ENCODE measurements around the gene ANKS1B.

ANKS1B gene

DNA sequence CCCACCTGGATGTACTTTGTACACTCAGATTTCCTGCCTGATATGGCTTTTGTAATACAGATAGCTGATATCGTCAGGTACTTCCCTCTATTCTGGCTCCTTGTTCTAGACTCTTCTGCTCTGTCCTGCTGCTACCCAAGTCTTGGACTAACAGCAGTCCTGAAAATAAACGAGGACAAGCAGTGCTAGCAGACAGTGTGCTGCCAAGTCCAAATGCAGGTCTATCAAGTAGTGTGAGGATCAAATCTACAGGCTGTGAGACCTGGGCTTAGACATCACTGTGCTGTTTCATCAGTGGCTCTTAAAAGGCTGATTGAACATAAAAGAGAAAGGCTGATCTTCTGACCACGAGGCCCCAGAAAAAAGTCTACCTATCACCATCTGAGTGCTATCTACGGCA lies 921.6 kb downstream of the ANKS1B start (continued):
- TF ChIP-seq, protein P1, sequence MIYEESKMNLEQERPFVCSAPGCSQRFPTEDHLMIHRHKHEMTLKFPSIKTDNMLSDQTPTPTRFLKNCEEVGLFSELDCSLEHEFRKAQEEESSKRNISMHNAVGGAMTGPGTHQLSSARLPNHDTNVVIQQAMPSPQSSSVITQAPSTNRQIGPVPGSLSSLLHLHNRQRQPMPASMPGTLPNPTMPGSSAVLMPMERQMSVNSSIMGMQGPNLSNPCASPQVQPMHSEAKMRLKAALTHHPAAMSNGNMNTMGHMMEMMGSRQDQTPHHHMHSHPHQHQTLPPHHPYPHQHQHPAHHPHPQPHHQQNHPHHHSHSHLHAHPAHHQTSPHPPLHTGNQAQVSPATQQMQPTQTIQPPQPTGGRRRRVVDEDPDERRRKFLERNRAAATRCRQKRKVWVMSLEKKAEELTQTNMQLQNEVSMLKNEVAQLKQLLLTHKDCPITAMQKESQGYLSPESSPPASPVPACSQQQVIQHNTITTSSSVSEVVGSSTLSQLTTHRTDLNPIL (CRISPR knock-in tag; IDR thresholded peaks at IDR 0.05; ENCODE audit: low read depth): no peak
- TF ChIP-seq, protein P2, sequence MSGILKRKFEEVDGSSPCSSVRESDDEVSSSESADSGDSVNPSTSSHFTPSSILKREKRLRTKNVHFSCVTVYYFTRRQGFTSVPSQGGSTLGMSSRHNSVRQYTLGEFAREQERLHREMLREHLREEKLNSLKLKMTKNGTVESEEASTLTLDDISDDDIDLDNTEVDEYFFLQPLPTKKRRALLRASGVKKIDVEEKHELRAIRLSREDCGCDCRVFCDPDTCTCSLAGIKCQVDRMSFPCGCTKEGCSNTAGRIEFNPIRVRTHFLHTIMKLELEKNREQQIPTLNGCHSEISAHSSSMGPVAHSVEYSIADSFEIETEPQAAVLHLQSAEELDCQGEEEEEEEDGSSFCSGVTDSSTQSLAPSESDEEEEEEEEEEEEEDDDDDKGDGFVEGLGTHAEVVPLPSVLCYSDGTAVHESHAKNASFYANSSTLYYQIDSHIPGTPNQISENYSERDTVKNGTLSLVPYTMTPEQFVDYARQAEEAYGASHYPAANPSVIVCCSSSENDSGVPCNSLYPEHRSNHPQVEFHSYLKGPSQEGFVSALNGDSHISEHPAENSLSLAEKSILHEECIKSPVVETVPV (CRISPR knock-in tag; IDR thresholded peaks at IDR 0.05): no peak
- TF ChIP-seq, protein P3, sequence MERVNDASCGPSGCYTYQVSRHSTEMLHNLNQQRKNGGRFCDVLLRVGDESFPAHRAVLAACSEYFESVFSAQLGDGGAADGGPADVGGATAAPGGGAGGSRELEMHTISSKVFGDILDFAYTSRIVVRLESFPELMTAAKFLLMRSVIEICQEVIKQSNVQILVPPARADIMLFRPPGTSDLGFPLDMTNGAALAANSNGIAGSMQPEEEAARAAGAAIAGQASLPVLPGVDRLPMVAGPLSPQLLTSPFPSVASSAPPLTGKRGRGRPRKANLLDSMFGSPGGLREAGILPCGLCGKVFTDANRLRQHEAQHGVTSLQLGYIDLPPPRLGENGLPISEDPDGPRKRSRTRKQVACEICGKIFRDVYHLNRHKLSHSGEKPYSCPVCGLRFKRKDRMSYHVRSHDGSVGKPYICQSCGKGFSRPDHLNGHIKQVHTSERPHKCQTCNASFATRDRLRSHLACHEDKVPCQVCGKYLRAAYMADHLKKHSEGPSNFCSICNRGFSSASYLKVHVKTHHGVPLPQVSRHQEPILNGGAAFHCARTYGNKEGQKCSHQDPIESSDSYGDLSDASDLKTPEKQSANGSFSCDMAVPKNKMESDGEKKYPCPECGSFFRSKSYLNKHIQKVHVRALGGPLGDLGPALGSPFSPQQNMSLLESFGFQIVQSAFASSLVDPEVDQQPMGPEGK (CRISPR knock-in tag; IDR thresholded peaks at IDR 0.05; ENCODE audit: borderline replicate concordance): no peak
- TF ChIP-seq ZNF70 (CRISPR knock-in tag; IDR thresholded peaks at IDR 0.05) (no peak), SNAI2 (CRISPR knock-in tag; IDR thresholded peaks at IDR 0.05) (no peak), TOX (CRISPR knock-in tag; IDR thresholded peaks at IDR 0.05; ENCODE audit: borderline replicate concordance) (no peak)

DNA sequence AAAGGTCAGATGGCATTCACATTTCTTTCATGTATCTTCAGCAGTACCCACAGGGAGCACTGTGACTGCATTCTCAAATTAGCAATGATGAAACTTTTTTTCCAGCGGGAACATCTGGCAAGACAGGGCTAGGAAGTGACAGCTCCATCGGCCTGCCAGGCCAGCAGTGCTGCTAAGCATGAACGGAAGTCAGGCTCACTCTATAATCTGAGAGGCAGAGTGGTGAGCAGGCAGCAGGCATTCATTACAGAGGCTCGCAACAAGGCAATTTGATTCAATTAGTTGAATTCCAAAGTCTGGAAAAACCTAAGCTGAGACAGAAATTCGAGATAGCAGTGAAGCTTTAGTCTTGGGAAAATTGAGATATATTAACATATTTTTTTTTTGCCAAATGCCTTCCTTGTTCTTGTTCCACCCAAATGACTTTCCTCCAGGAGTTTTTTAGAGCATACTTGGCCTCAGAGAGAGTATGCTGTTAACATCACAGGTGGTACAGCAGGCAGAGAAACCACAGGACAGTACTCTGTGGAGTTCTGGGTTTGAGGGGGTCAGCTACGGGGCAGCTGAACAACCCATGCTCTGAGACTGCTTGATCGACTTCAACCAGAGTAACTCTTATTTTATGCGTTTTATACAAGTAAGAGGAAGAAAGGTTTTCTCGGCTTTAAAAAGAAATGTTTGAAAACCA lies 924.8 kb downstream of the ANKS1B start:
- TF ChIP-seq, protein P1 (CRISPR knock-in tag; IDR thresholded peaks at IDR 0.05; ENCODE audit: low read depth): 0 out of 2 replicates have a peak, but pooled peaks have one; percentile 44
- TF ChIP-seq ZNF565 (CRISPR knock-in tag; conservative IDR thresholded peaks at IDR 0.05; ENCODE audit: low read depth) (no peak), CSDC2 (CRISPR knock-in tag; IDR thresholded peaks at IDR 0.05) (0 out of 2 replicates have a peak, but pooled peaks have one; percentile 69), ZFP30 (CRISPR knock-in tag; IDR thresholded peaks at IDR 0.05) (0 out of 2 replicates have a peak, but pooled peaks have one; percentile 2), TOX (CRISPR knock-in tag; IDR thresholded peaks at IDR 0.05; ENCODE audit: borderline replicate concordance) (no peak), ISL1 (CRISPR knock-in tag; IDR thresholded peaks at IDR 0.05) (peak; percentile 90), RARB (CRISPR knock-in tag; IDR thresholded peaks at IDR 0.05) (no peak), SNAI2 (CRISPR knock-in tag; IDR thresholded peaks at IDR 0.05) (peak; percentile 90; the same call in 1 of the 2 replicates), GLIS3 (CRISPR knock-in tag; IDR thresholded peaks at IDR 0.05) (peak; percentile 33; the same call in 1 of the 2 replicates), ZC3H10 (CRISPR knock-in tag; IDR thresholded peaks at IDR 0.05) (no peak), TCF4 (CRISPR knock-in tag; IDR thresholded peaks at IDR 0.05; ENCODE audit: borderline replicate concordance) (peak; percentile 88; the same call in 1 of the 2 replicates)
- TF ChIP-seq, protein P4, sequence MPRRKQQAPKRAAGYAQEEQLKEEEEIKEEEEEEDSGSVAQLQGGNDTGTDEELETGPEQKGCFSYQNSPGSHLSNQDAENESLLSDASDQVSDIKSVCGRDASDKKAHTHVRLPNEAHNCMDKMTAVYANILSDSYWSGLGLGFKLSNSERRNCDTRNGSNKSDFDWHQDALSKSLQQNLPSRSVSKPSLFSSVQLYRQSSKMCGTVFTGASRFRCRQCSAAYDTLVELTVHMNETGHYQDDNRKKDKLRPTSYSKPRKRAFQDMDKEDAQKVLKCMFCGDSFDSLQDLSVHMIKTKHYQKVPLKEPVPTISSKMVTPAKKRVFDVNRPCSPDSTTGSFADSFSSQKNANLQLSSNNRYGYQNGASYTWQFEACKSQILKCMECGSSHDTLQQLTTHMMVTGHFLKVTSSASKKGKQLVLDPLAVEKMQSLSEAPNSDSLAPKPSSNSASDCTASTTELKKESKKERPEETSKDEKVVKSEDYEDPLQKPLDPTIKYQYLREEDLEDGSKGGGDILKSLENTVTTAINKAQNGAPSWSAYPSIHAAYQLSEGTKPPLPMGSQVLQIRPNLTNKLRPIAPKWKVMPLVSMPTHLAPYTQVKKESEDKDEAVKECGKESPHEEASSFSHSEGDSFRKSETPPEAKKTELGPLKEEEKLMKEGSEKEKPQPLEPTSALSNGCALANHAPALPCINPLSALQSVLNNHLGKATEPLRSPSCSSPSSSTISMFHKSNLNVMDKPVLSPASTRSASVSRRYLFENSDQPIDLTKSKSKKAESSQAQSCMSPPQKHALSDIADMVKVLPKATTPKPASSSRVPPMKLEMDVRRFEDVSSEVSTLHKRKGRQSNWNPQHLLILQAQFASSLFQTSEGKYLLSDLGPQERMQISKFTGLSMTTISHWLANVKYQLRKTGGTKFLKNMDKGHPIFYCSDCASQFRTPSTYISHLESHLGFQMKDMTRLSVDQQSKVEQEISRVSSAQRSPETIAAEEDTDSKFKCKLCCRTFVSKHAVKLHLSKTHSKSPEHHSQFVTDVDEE (CRISPR knock-in tag; IDR thresholded peaks at IDR 0.05): peak; percentile 89
- TF ChIP-seq, protein P3 (CRISPR knock-in tag; IDR thresholded peaks at IDR 0.05; ENCODE audit: borderline replicate concordance): peak; percentile 44; the same call in 1 of the 2 replicates
- ATAC-seq: peak; percentile 100

DNA sequence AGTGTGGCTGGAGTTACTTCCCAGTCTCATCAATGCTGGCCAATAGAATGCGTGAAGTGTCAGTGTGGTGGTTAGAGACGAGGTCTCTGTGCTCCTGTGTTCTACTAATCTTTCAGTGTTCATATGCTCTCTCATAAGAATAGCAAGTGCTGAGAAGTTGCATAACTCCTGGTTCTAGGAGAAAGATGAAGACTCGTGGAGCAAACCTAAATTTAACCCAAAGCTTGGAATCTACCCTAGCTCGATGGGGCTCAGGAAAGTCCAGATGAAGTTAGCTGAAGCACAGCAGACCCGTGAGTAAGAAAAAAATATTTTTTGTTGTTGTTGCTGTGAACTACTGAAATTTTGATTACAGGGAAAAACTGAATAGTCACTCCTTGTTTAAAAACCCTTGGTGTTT lies 927.1 kb downstream of the ANKS1B start:
- ATAC-seq: no peak

More for the DNA sequence above, 927.1 kb downstream of the ANKS1B start:
- TF ChIP-seq TCF4 (CRISPR knock-in tag; IDR thresholded peaks at IDR 0.05; ENCODE audit: borderline replicate concordance) (no peak), ZNF565 (CRISPR knock-in tag; conservative IDR thresholded peaks at IDR 0.05; ENCODE audit: low read depth) (no peak), PPARA (CRISPR knock-in tag; IDR thresholded peaks at IDR 0.05; ENCODE audit: borderline replicate concordance) (no peak), CSDC2 (CRISPR knock-in tag; IDR thresholded peaks at IDR 0.05) (no peak), GLIS3 (CRISPR knock-in tag; IDR thresholded peaks at IDR 0.05) (no peak)
- TF ChIP-seq, protein P3 (CRISPR knock-in tag; IDR thresholded peaks at IDR 0.05; ENCODE audit: borderline replicate concordance): no peak
